CD4-positive, CD25-positive, alpha-beta regulatory T cell (primary cell): ENCODE data around the gene PMF1. TPM values are rescaled to one million over a fixed set of nuclear protein-coding genes. Genes with fewer than 3 reads are reported as not detected.

Experiments
- ATAC-seq, 2 donors: fragments of 150-1000 bp; cut with Tn5 transposase; one replicate each; pipeline ENCODE4 v1.10.0; 2021; ENCODE audit warnings: low read depth in 2 of 2, moderate number of reproducible peaks in 2 of 2, moderate library complexity in 1 of 2
- DNase-seq, 3 donors: peaks; one replicate each; pipeline versions ENCODE4 v3.0.0 to v3.0.0-alpha.2; 2012 to 2022; ENCODE audit warnings: mixed read lengths in 1 of 3
- H3K27ac ChIP-seq: one replicate; pipeline ENCODE4 v1.7.0; 2013; ENCODE audit warnings: mild to moderate bottlenecking, low read length; ENCODE audit not compliant: insufficient read depth, poor library complexity, severe bottlenecking
- H3K27me3 ChIP-seq: one replicate; pipeline ENCODE4 v1.7.0; 2013; ENCODE audit warnings: low read length; ENCODE audit not compliant: control insufficient read depth, insufficient read depth
- H3K36me3 ChIP-seq: one replicate; pipeline ENCODE4 v1.7.0; 2013; ENCODE audit warnings: mild to moderate bottlenecking, low read length, moderate library complexity; ENCODE audit not compliant: control insufficient read depth, insufficient read depth
- H3K4me1 ChIP-seq: 2 replicates; pipeline ENCODE4 v1.7.0; 2013; ENCODE audit warnings: mild to moderate bottlenecking, low read length; ENCODE audit not compliant: insufficient read depth, control insufficient read depth, poor library complexity, severe bottlenecking
- H3K4me3 ChIP-seq: one replicate; pipeline ENCODE4 v1.7.0; 2013; ENCODE audit warnings: low read depth, mild to moderate bottlenecking, low read length, moderate library complexity
- H3K9me3 ChIP-seq, 2 experiments: 1 replicate in 1 of 2; 2 replicates in 1 of 2; pipeline ENCODE4 v1.7.0; 2013; ENCODE audit warnings: low read length in 2 of 2, mild to moderate bottlenecking in 1 of 2, moderate library complexity in 1 of 2; ENCODE audit not compliant: control insufficient read depth in 2 of 2
- H3K27ac Mint-ChIP-seq, 3 donors: one replicate each; pipeline ENCODE4 v1.8.0; 2020 to 2022; ENCODE audit warnings: mild to moderate bottlenecking in 3 of 3, mixed read lengths in 3 of 3, moderate library complexity in 2 of 3
- H3K27me3 Mint-ChIP-seq: one replicate; pipeline ENCODE4 v1.8.0; 2022; ENCODE audit warnings: mild to moderate bottlenecking, mixed read lengths
- H3K36me3 Mint-ChIP-seq: one replicate; pipeline ENCODE4 v1.8.0; 2020; ENCODE audit warnings: mixed read lengths
- H3K4me1 Mint-ChIP-seq, 4 donors: one replicate each; pipeline ENCODE4 v1.8.0; 2020 to 2022; ENCODE audit warnings: mixed read lengths in 4 of 4, mild to moderate bottlenecking in 1 of 4
- H3K4me3 Mint-ChIP-seq, 4 donors: one replicate each; pipeline ENCODE4 v1.8.0; 2020 to 2022; ENCODE audit warnings: mild to moderate bottlenecking in 4 of 4, mixed read lengths in 4 of 4, moderate library complexity in 3 of 4
- H3K9me3 Mint-ChIP-seq, 7 donors: one replicate each; pipeline ENCODE4 v1.8.0; 2020 to 2022; ENCODE audit warnings: mixed read lengths in 7 of 7, mild to moderate bottlenecking in 3 of 7, moderate library complexity in 2 of 7
- polyA plus RNA-seq, 4 donors: library from polyadenylated mRNA; unstranded; fragments of 300-500 nt; fragmentation: Illumina TruSeq; gene quantifications; one replicate each; pipeline ENCODE4 v1.2.3, GENCODE V29; 2021
- total RNA-seq: library from RNA; stranded (reverse); gene quantifications from one replicate; pipeline ENCODE4 v1.2.3, GENCODE V29; 2022

Gene PMF1
- total RNA-seq (69.3 TPM), polyA plus RNA-seq (10 to 100 TPM; 70.6 to 89.9 (median 88.7) TPM)

GRCh38 chr1:156212833-156213643 is at the start of gene PMF1:
TSS of gene PMF1 (plus strand) at chr1:156213007. CDS start at chr1:156213016, 9 bp downstream.
- Histone ChIP-seq H3K27me3 (no peaks in the 10 kb centered on the region), H3K27ac (peak within 1 kb of the TSS; percentile 98), H3K9me3 (no peaks in the 10 kb centered on the region), H3K36me3 (peaks cover 19% of the 10 kb centered on the region), H3K4me3 (peak within 1 kb of the TSS; percentile 88), H3K4me1 (peaks cover 34% of the 10 kb centered on the region)
- Mint-ChIP-seq H3K36me3 (peaks cover 21% of the 10 kb centered on the region), H3K4me1 (peaks cover 8 to 50% (median 21%) of the 10 kb centered on the region in 4 donors), H3K27me3 (no peaks in the 10 kb centered on the region), H3K27ac (peak within 1 kb of the TSS; percentile 95 to 100 (median 100)), H3K4me3 (peak within 1 kb of the TSS; percentile 94 to 99 (median 98)), H3K9me3 (no peaks in the 10 kb centered on the region)
- ATAC-seq, result peak; percentile 94 to 96
- peak; percentile 93 to 98 (median 96) for DNase-seq

- H3K4me1 ChIP-seq, result peaks cover 5% of the 10 kb centered on the region
- H3K27me3 ChIP-seq, result no peaks in the 10 kb centered on the region
- Mint-ChIP-seq H3K4me3 (peak overlapping the region in 1 of 4 donors; percentile 42), H3K4me1 (peaks cover 4 to 18% (median 13%) of the 10 kb centered on the region in 4 donors), H3K36me3 (no peaks in the 10 kb centered on the region), H3K27me3 (peaks cover 4% of the 10 kb centered on the region), H3K27ac (no peak overlapping the region), H3K9me3 (no peaks in the 10 kb centered on the region)
- H3K9me3 ChIP-seq, result no peaks in the 10 kb centered on the region
- no peak overlapping the region for H3K27ac ChIP-seq
- no peak overlapping the region for H3K4me3 ChIP-seq
- ATAC-seq (no peak), DNase-seq (no peak)
- H3K36me3 ChIP-seq, result no peaks in the 10 kb centered on the region
Observed at GRCh38 chr1:156163712-156164111, 49.1 kb upstream of the PMF1 start.

GRCh38 chr1:156164125-156164831 is 48.5 kb upstream of the PMF1 start:
- Mint-ChIP-seq H3K27me3 (peaks cover 4% of the 10 kb centered on the region), H3K27ac (no peak overlapping the region), H3K36me3 (no peaks in the 10 kb centered on the region), H3K9me3 (no peaks in the 10 kb centered on the region), H3K4me3 (peak overlapping the region in 2 of 4 donors; percentile 1 to 42), H3K4me1 (peaks cover 4 to 16% (median 13%) of the 10 kb centered on the region in 4 donors)
- Histone ChIP-seq H3K27ac (no peak overlapping the region), H3K27me3 (no peaks in the 10 kb centered on the region), H3K9me3 (no peaks in the 10 kb centered on the region), H3K4me1 (peaks cover 5% of the 10 kb centered on the region), H3K36me3 (no peaks in the 10 kb centered on the region), H3K4me3 (no peak overlapping the region)
- ATAC-seq (no peak), DNase-seq (no peak)

GRCh38 chr1:156165083-156165482 is 47.7 kb upstream of the PMF1 start:
- Histone ChIP-seq H3K27ac (no peak overlapping the region), H3K4me1 (peaks cover 5% of the 10 kb centered on the region), H3K4me3 (no peak overlapping the region), H3K9me3 (no peaks in the 10 kb centered on the region), H3K36me3 (no peaks in the 10 kb centered on the region), H3K27me3 (no peaks in the 10 kb centered on the region)
- peaks cover 4 to 12% (median 10%) of the 10 kb centered on the region in 4 donors for H3K4me1 Mint-ChIP-seq
- no peak for ATAC-seq
- H3K27me3 Mint-ChIP-seq, result no peaks in the 10 kb centered on the region
- H3K9me3 Mint-ChIP-seq, result no peaks in the 10 kb centered on the region
- no peak overlapping the region for H3K27ac Mint-ChIP-seq
- no peak for DNase-seq
- H3K4me3 Mint-ChIP-seq, result peak overlapping the region in 1 of 4 donors; percentile 13
- no peaks in the 10 kb centered on the region for H3K36me3 Mint-ChIP-seq

- no peaks in the 10 kb centered on the region for H3K9me3 ChIP-seq
- Mint-ChIP-seq H3K27ac (no peak overlapping the region), H3K36me3 (no peaks in the 10 kb centered on the region), H3K4me3 (no peak overlapping the region), H3K27me3 (no peaks in the 10 kb centered on the region), H3K4me1 (peaks cover 0 to 4% (median 2%) of the 10 kb centered on the region in 4 donors), H3K9me3 (no peaks in the 10 kb centered on the region)
- H3K27me3 ChIP-seq, result no peaks in the 10 kb centered on the region
- ATAC-seq (no peak), DNase-seq (no peak)
- H3K36me3 ChIP-seq, result no peaks in the 10 kb centered on the region
- H3K27ac ChIP-seq, result no peak overlapping the region
- H3K4me3 ChIP-seq, result no peak overlapping the region
- H3K4me1 ChIP-seq, result no peaks in the 10 kb centered on the region
Observed at GRCh38 chr1:156167536-156167935, 45.3 kb upstream of the PMF1 start.

GRCh38 chr1:156172696-156173470 is 39.9 kb upstream of the PMF1 start:
- H3K4me3 ChIP-seq, result no peak overlapping the region
- H3K4me1 Mint-ChIP-seq, result peaks cover 0 to 4% (median under 1%) of the 10 kb centered on the region in 4 donors
- no peaks in the 10 kb centered on the region for H3K9me3 ChIP-seq
- no peaks in the 10 kb centered on the region for H3K27me3 Mint-ChIP-seq
- peak overlapping the region in 1 of 3 donors; percentile 82 for H3K27ac Mint-ChIP-seq
- peaks cover 0 to 1% (median 0%) of the 10 kb centered on the region in 7 donors for H3K9me3 Mint-ChIP-seq
- no peaks in the 10 kb centered on the region for H3K36me3 Mint-ChIP-seq
- H3K27me3 ChIP-seq, result no peaks in the 10 kb centered on the region
- no peak overlapping the region for H3K4me3 Mint-ChIP-seq
- DNase-seq, result no peak
- H3K36me3 ChIP-seq, result no peaks in the 10 kb centered on the region
- ATAC-seq, result no peak
- H3K27ac ChIP-seq, result no peak overlapping the region
- H3K4me1 ChIP-seq, result no peaks in the 10 kb centered on the region

GRCh38 chr1:156176610-156177210 is 36.1 kb upstream of the PMF1 start:
- DNase-seq (no peak), ATAC-seq (no peak)
- H3K27me3 Mint-ChIP-seq, result no peaks in the 10 kb centered on the region
- no peak overlapping the region for H3K4me3 Mint-ChIP-seq
- H3K27ac Mint-ChIP-seq, result peak overlapping the region in 1 of 3 donors; percentile 67
- Histone ChIP-seq H3K4me1 (no peaks in the 10 kb centered on the region), H3K4me3 (no peak overlapping the region), H3K27ac (no peak overlapping the region), H3K9me3 (no peaks in the 10 kb centered on the region), H3K27me3 (no peaks in the 10 kb centered on the region), H3K36me3 (no peaks in the 10 kb centered on the region)
- peaks cover 0 to 14% (median 7%) of the 10 kb centered on the region in 4 donors for H3K4me1 Mint-ChIP-seq
- H3K36me3 Mint-ChIP-seq, result no peaks in the 10 kb centered on the region
- H3K9me3 Mint-ChIP-seq, result peaks cover 0 to 1% (median 0%) of the 10 kb centered on the region in 7 donors
